Neural cell (in vitro differentiated cells): Measurements from ENCODE around the gene COG2. TPM values are rescaled to one million over a fixed set of nuclear protein-coding genes. Genes with fewer than 3 reads are reported as not detected.

ENCODE experiments used
- H2AFZ ChIP-seq: fragments of 200-600, 300-800 bp; sonication (generic), shearing (Covaris generic); 2 replicates; pipeline ENCODE4 v1.6.0; 2014; ENCODE audit warnings: low read depth, mild to moderate bottlenecking, antibody characterized with exemption, low read length, moderate library complexity
- H3F3A ChIP-seq: fragments of 200-600 bp; shearing (Covaris generic); 2 replicates; pipeline ENCODE4 v1.6.1; 2016; ENCODE audit warnings: mild to moderate bottlenecking, moderate library complexity, mixed read lengths, antibody characterized with exemption, low read length; ENCODE audit not compliant: insufficient read depth, poor library complexity, severe bottlenecking
- H3K27ac ChIP-seq: fragments of 200-600, 300-800 bp; sonication (generic), shearing (Covaris generic); 2 replicates; pipeline ENCODE4 v1.5.1; 2014; ENCODE audit warnings: mild to moderate bottlenecking, low read length, moderate library complexity
- H3K27me3 ChIP-seq: fragments of 300-800, 200-600 bp; sonication (generic), shearing (Covaris generic); 2 replicates; pipeline ENCODE4 v1.6.0; 2014; ENCODE audit warnings: mild to moderate bottlenecking, low read depth, low read length, moderate library complexity; ENCODE audit not compliant: insufficient read depth
- H3K36me3 ChIP-seq: fragments of 300-800, 200-600 bp; sonication (generic), shearing (Covaris generic); 2 replicates; pipeline ENCODE4 v1.5.1; 2014; ENCODE audit warnings: mild to moderate bottlenecking, antibody characterized with exemption, low read length, moderate library complexity; ENCODE audit not compliant: insufficient read depth
- H3K4me2 ChIP-seq: fragments of 300-800, 200-600 bp; sonication (generic), shearing (Covaris generic); 2 replicates; pipeline ENCODE4 v1.6.0; 2014; ENCODE audit warnings: mild to moderate bottlenecking, low read length
- H3K4me3 ChIP-seq: fragments of 300-800, 200-600 bp; sonication (generic), shearing (Covaris generic); 2 replicates; pipeline ENCODE4 v1.5.1; 2014; ENCODE audit warnings: mild to moderate bottlenecking, low read length, moderate library complexity
- H3K79me2 ChIP-seq: fragments of 200-600 bp; shearing (Covaris generic); replicated peaks from 2 replicates; pipeline ENCODE4 v1.6.0; 2014; ENCODE audit warnings: mild to moderate bottlenecking, low read length, moderate library complexity; ENCODE audit not compliant: insufficient read depth
- H3K9ac ChIP-seq: fragments of 300-800, 200-600 bp; sonication (generic), shearing (Covaris generic); 2 replicates; pipeline ENCODE4 v1.6.1; 2016; ENCODE audit warnings: mild to moderate bottlenecking, low read length, mixed read lengths
- H3K9me2 ChIP-seq: fragments of 200-600 bp; shearing (Covaris generic); 2 replicates; pipeline ENCODE4 v1.6.1; 2016; ENCODE audit warnings: mild to moderate bottlenecking, low read length, mixed read lengths; ENCODE audit not compliant: insufficient read depth
- H3K9me3 ChIP-seq: fragments of 200-600, 300-800 bp; sonication (generic), shearing (Covaris generic); 2 replicates; pipeline ENCODE4 v1.6.1; 2016; ENCODE audit warnings: mild to moderate bottlenecking, mixed run types, low read length, moderate library complexity, mixed read lengths
- H4K20me1 ChIP-seq: fragments of 200-600 bp; shearing (Covaris generic); 2 replicates; pipeline ENCODE4 v1.6.1; 2016; ENCODE audit warnings: mild to moderate bottlenecking, mixed run types; ENCODE audit not compliant: insufficient read depth
- CTCF ChIP-seq: fragments of 450-650 bp; IDR thresholded peaks from 2 replicates; pipeline ENCODE4 v1.5.1; 2014; ENCODE audit warnings: antibody characterized with exemption, mild to moderate bottlenecking, moderate library complexity; ENCODE audit not compliant: poor library complexity, severe bottlenecking
- EP300 ChIP-seq: fragments of 450-650 bp; conservative IDR thresholded peaks from 2 replicates; pipeline ENCODE4 v1.6.1; 2014; ENCODE audit warnings: antibody characterized with exemption, mild to moderate bottlenecking, moderate library complexity; ENCODE audit not compliant: poor library complexity, severe bottlenecking
- EZH2 ChIP-seq: fragments of 200-600, 300-800 bp; shearing (Covaris generic), sonication (generic); IDR thresholded peaks from 2 replicates; pipeline ENCODE4 v1.6.1; 2014; ENCODE audit warnings: antibody characterized with exemption, low read length, borderline replicate concordance, mild to moderate bottlenecking; ENCODE audit not compliant: insufficient read depth, poor library complexity, severe bottlenecking
- MXI1 ChIP-seq: fragments of 450-650 bp; conservative IDR thresholded peaks from 2 replicates; pipeline ENCODE4 v1.6.1; 2014; ENCODE audit warnings: antibody characterized with exemption, mild to moderate bottlenecking; ENCODE audit not compliant: poor library complexity, severe bottlenecking
- POLR2AphosphoS5 ChIP-seq: IDR thresholded peaks from 2 replicates; pipeline ENCODE4 v1.6.1; 2012
- RAD21 ChIP-seq: fragments of 450-650 bp; conservative IDR thresholded peaks from 2 replicates; pipeline ENCODE4 v1.6.1; 2014; ENCODE audit warnings: antibody characterized with exemption, mild to moderate bottlenecking, moderate library complexity
- SMC3 ChIP-seq: fragments of 450-650 bp; conservative IDR thresholded peaks from 2 replicates; pipeline ENCODE4 v1.6.1; 2014; ENCODE audit warnings: antibody characterized with exemption, mild to moderate bottlenecking, moderate library complexity; ENCODE audit not compliant: poor library complexity
- TAF1 ChIP-seq: IDR thresholded peaks from 2 replicates; pipeline ENCODE4 v1.6.1; 2012; ENCODE audit warnings: low read depth
- polyA plus RNA-seq: library from polyadenylated mRNA; depleted of rRNA; stranded (reverse); fragments of >200 nt; gene quantifications from 2 replicates; pipeline ENCODE4 v1.2.3, GENCODE V29; 2014
- TF ChIP-seq, protein P1 (sequence below): IDR thresholded peaks from 2 replicates; pipeline ENCODE4 v1.6.1; 2012; ENCODE audit warnings: borderline replicate concordance

The COG2 gene
- polyA plus RNA-seq, 1 donor from 2014 or later, result 14.5 TPM

GRCh38 chr1:230624097-230624713, 18.1 kb upstream of the COG2 start:
- no peaks in the 10 kb centered on the region for H3K27me3 ChIP-seq
- H3K9ac ChIP-seq, result no peak overlapping the region
- TF ChIP-seq SMC3 (no peak), EZH2 (no peak), TAF1 (no peak), RAD21 (no peak), EP300 (no peak), CTCF (no peak), POLR2AphosphoS5 (no peak), MXI1 (no peak)
- TF ChIP-seq, protein P1, sequence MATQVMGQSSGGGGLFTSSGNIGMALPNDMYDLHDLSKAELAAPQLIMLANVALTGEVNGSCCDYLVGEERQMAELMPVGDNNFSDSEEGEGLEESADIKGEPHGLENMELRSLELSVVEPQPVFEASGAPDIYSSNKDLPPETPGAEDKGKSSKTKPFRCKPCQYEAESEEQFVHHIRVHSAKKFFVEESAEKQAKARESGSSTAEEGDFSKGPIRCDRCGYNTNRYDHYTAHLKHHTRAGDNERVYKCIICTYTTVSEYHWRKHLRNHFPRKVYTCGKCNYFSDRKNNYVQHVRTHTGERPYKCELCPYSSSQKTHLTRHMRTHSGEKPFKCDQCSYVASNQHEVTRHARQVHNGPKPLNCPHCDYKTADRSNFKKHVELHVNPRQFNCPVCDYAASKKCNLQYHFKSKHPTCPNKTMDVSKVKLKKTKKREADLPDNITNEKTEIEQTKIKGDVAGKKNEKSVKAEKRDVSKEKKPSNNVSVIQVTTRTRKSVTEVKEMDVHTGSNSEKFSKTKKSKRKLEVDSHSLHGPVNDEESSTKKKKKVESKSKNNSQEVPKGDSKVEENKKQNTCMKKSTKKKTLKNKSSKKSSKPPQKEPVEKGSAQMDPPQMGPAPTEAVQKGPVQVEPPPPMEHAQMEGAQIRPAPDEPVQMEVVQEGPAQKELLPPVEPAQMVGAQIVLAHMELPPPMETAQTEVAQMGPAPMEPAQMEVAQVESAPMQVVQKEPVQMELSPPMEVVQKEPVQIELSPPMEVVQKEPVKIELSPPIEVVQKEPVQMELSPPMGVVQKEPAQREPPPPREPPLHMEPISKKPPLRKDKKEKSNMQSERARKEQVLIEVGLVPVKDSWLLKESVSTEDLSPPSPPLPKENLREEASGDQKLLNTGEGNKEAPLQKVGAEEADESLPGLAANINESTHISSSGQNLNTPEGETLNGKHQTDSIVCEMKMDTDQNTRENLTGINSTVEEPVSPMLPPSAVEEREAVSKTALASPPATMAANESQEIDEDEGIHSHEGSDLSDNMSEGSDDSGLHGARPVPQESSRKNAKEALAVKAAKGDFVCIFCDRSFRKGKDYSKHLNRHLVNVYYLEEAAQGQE, result no peak
- no peaks in the 10 kb centered on the region for H4K20me1 ChIP-seq
- H3K9me3 ChIP-seq, result no peaks in the 10 kb centered on the region
- H2AFZ ChIP-seq, result no peak overlapping the region
- H3F3A ChIP-seq, result no peaks in the 10 kb centered on the region
- H3K4me3 ChIP-seq, result no peak overlapping the region
- H3K36me3 ChIP-seq, result no peaks in the 10 kb centered on the region
- no peak overlapping the region for H3K27ac ChIP-seq
- no peak overlapping the region for H3K4me2 ChIP-seq
- H3K9me2 ChIP-seq, result no peaks in the 10 kb centered on the region
- no peaks in the 10 kb centered on the region for H3K79me2 ChIP-seq

DNA sequence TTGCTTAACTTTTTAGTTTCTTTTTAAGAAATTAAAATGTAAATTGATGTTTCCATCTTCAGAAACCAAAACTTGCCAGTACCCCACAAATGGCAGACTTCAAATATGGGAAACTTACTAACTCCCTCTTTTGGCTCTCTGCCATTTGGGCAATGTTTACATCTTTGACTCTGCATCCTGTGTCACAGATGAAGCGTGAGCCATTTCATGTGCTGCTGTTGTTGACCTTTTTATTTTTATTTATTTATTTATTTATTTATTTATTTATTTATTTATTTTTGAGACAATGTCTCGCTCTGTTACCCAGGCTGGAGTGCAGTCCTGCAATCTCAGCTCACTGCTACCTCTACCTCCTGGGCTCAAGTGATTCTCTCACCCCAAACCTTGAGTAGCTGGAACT, 16.0 kb upstream of the COG2 start:
- Histone ChIP-seq H3K9me3 (no peaks in the 10 kb centered on the region), H3K36me3 (no peaks in the 10 kb centered on the region), H3K9ac (no peak overlapping the region), H3F3A (no peaks in the 10 kb centered on the region), H3K79me2 (no peaks in the 10 kb centered on the region), H2AFZ (no peak overlapping the region), H3K4me2 (no peak overlapping the region), H3K27ac (no peak overlapping the region), H4K20me1 (no peaks in the 10 kb centered on the region), H3K27me3 (no peaks in the 10 kb centered on the region), H3K4me3 (no peak overlapping the region), H3K9me2 (no peaks in the 10 kb centered on the region)
- TF ChIP-seq EP300 (no peak), MXI1 (no peak), SMC3 (no peak), TAF1 (no peak), RAD21 (no peak), POLR2AphosphoS5 (no peak), EZH2 (no peak), CTCF (no peak)
- TF ChIP-seq, protein P1, result no peak
